ENCODE data around the gene ZYG11B.

DNA sequence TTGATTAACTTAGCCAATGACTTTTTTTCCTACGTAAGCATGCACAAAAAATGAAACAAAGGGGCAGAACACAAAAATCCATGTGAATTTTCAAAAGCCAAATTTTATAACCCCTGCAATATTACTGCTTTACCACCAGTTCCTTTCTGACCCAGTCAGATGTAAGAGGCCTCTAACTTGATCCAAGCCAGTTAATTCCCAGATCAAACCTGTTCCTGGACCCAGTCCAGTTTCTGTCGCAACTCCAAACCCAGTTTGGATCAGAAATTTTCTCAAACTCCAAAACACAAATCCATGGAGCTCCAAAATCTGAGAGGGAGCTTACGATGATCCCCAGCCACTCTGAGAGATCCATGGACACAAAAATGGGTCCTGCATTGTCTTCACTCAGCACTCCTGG lies 108.5 kb downstream of the ZYG11B start:
- TF ChIP-seq CTCF (IDR thresholded peaks at IDR 0.05; ENCODE audit: poor library complexity, severe bottlenecking) (no peak), MXI1 (conservative IDR thresholded peaks at IDR 0.05; ENCODE audit: poor library complexity, severe bottlenecking) (no peak), REST (IDR thresholded peaks at IDR 0.05; ENCODE audit: borderline replicate concordance) (no peak)

Measured in neural cell (in vitro differentiated cells).